ENCODE measurements around the gene PARD3.
"Not testable (repeated sequence)": the region's sequence is repeated elsewhere in the genome, so short reads cannot be mapped to it uniquely, and the experiment has no call there.

Gene PARD3

DNA sequence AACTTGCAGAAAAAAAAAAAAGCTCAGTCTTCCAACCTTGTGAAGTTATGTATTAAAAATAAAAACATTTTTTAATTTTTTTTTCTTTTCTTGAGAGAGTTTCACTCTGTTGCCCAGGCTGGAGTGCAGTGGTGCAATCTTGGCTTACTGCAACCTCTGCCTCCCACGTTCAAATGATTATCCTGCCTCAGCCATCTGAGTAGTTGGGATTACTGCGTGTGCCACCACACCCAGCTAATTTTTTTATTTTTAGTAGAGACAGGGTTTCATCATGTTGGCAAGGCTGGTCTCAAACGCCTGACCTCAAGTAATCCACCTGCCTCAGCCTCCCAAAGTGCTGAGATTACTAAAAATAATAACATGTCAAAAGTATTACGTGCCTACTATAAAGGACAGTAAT, 375.7 kb downstream of the PARD3 start:
- not testable (repeated sequence) for DNase-seq

DNA sequence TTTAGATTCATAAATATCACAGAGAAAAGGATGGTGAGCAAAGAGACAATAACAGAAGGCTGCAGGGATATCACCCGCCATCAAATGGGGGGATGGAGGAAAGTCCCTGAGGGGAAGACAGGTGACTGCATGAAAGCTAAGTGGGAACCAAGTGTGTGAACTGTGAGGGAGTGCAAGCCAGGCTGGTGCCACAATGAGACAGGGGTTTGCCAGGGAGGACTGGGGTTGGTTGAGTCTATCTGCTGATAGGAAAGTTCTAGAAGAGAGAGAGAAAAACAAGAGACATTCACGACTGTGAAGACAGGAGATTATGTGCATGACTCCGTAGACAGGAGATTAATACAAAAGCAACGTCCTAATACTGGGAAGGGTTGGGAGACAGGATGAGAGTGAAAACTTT, 376.4 kb downstream of the PARD3 start:
- DNase-seq, result no peak

DNA sequence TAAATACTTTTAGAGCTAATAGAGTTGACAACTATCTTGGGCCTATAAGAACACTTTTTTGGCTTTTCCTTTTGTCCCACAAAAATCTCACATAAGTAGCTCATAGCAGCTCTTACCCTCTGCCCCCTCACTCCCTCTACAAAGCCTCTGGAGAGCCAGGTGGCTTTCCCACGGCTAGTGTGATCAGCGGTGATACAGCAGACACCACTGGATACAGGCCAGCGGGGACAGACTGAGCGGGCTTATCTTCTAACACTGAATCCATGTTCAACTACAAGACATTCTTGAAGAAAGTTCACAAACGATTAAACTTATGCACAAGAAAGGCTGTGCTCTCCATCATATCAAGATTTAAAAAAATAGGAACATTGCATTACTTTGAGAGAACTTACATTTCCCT, 377.2 kb downstream of the PARD3 start:
- no peak for DNase-seq

DNA sequence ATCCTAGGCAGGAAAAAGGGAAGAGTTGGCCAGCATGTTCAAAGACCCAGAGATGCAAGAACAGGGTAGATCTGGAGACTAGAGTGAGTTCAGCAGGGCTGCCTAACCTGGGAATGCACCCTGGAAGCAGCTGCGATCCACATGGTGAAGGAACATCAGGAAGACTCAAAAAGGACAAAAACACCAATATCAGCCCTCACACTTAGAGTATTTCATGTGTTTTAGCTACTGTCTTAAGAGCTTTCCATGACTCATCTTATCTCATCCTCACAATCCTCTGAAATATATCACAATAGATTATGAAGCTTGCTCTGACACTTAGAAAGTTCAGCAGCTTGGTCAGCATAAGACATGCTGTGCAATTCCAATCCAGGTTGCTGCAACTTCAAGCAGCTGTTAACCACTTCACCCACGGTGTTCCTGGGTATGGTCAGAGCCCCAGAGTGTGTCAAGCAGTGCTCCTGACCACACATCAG, 380.9 kb downstream of the PARD3 start:
- peak; percentile 27 for DNase-seq

DNA sequence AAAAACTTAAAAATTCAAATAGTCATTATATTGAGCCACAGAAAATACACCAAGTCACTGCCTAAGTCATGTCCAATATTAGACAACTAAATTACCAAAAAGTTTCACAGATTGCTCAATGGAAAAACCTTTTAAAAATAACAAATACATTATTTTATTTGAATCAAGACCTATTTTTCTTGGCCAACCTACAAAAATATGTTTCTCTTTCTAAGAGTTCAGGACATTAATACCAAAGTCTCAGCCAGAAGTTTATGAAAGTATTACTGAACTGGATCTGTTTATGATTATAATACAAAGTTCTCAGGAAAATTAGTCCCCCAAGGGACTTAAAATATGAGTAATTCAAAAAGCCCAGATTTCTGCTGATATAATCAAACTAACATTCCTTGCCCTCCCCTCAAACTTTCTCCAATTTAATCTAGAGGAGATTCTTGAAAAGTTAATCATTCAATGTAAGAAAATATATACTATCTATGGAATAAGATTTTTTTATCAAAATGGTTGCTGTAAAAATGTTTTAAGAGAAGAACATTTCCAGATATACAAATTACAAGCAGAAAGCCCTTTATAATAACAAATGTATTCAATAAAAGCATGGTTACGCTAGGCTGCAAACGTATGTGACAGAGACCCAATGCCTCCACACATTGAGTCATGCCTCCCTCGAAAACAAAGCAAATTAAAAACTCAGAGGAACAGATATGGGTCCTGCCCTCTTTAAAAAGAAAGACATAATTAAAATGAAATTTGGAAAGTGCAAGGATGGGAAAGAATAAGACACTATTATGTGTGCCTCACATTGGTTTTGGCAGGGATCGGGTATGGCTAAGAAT, 381.6 kb downstream of the PARD3 start:
- DNase-seq, result no peak

DNA sequence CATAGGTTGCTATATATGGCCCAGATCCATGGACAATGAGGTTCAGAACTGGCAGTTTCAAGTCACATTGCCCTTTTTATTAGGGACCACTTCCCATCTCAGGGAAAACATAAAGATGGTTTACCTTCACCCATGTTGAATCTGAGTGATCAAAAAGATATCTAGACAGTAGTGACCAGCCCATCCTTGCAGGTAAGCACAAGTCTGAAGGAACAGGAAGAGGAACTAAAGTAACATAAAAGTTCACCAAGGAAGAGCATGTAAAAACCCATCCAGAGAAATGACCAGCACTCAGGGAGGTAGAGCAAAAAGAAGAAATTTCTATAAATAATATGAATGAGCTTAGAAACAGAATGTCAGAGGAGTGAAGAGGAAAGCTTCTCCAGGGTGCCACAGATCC, 382.5 kb downstream of the PARD3 start:
- DNase-seq, result no peak

DNA sequence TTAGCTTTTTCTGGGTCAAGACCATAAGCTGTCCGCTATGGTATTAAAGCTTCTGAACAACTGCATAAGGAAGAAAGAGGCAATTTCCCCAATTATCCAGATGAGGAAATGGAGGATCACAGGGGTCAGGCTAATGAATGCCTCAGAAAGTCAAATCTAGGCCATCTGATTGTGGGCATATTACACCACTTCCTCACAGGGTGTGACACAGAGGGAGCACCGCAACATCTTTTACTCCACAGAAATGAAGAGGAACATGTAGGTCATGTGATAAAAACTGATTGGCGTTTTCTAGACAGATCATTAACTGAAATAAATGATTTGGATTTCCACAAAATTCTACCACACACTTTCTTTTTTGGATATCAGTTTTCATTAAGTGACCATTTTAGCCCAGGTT, 384.4 kb downstream of the PARD3 start:
- DNase-seq, result no peak

DNA sequence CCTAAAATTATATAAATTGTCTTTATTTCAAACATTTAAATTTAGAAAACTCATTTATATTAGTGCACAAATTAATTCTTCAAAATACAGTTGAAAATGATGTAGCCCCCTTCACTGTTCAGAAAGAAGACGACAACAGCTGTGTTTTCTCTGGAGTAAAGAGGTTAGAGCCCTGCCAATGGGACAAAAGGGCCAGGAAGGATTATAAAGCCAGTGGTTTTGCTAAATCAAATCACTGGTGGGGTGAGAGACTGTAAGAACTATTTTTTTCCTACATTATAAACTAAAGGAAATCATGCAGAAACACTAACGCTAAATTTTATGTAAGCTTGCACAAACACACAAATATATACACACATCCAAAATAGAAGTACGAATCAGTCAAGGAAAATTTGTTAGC, 386.6 kb downstream of the PARD3 start:
- no peak for DNase-seq

DNA sequence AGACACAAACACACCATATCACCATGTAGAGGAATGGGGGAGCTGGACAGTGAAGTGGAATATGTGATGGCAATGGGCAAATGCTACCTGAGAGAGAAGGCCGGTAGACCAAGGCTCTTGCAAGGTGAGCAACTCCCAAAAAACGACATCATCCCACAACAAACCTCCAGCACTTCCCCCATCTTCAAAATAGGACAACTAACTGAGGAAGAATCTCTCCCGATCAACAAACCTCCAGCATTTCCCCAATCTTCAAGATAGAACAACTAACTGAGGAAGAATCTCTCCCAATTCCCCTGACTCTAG, 387.2 kb downstream of the PARD3 start:
- no peak for DNase-seq

DNA sequence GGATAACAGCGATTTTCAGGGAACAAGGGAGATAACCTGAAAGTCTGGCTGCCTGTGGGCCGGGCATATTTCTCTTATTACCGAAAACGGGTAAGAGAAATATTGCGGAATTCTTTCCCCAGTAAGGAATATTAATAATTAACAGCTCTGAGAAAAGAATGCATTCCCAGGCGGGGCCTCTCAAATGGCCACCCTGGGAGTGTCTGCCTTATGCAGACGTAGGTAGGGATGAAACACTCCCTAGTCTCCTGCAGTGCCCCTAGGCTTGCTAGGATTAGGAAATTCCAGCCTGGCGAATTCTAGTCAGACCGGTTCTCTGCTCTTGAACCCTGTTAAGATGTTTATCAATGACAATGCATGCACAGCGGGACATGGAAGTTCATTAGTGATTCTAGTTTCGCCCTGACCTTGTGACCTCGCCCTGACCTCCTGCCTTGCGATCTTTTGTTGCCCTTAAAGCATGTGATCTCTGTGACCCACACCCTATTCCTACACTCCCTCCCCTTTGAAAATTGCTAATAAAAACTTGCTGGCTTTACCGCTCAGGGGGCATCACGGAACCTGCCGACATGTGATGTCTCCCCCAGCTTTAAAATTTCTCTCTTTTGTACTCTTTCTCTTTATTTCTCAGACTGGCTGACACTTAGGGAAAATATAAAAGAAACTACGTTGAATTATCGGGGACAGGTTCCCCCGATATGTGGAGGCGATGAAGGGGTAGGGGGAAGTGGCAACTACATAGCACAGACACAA, 387.8 kb downstream of the PARD3 start:
- DNase-seq, result not testable (repeated sequence)

DNA sequence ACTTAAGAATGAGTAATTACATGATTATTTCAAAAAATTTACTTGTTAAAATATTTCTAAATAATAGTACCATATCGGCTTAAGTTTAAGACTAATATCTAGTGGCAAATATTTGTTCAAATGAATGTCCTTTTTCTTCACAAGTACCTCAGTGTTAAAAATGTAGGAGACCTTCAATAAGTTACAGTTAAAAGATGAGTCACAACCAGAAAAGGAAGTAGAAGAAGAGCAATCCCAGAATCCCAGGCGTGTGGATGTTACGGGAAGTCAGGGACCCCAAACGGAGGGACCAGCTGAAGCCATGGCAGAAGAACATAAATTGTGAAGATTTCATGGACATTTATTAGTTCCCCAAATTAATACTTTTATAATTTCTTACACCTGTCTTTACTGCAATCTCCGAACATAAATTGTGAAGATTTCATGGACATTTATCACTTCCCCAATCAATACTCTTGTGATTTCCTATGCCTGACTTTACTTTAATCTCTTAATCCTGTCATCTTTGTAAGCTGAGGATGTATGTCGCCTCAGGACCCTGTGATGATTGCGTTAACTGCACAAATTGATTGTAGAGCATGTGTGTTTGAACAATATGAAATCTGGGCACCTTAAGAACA, 388.4 kb downstream of the PARD3 start:
- not testable (repeated sequence) for DNase-seq

DNA sequence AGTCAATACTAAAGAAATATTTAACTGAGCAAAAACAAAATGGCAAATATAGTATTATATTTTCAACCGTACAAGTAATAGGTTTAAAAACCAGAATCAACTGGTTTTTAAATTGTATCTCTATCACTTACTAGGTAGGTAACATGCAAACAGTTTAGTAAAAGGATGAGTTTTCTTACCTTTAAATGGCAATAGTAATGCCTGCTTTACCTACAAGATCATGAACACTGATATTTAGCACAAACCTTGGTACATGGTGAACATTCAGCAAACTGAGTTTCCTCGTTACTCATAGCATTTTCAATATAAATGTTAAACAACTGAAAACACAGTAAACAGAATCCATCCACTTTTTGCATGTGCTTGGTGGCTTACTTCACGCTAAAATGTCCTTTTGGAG, 389.1 kb downstream of the PARD3 start:
- no peak for DNase-seq

DNA sequence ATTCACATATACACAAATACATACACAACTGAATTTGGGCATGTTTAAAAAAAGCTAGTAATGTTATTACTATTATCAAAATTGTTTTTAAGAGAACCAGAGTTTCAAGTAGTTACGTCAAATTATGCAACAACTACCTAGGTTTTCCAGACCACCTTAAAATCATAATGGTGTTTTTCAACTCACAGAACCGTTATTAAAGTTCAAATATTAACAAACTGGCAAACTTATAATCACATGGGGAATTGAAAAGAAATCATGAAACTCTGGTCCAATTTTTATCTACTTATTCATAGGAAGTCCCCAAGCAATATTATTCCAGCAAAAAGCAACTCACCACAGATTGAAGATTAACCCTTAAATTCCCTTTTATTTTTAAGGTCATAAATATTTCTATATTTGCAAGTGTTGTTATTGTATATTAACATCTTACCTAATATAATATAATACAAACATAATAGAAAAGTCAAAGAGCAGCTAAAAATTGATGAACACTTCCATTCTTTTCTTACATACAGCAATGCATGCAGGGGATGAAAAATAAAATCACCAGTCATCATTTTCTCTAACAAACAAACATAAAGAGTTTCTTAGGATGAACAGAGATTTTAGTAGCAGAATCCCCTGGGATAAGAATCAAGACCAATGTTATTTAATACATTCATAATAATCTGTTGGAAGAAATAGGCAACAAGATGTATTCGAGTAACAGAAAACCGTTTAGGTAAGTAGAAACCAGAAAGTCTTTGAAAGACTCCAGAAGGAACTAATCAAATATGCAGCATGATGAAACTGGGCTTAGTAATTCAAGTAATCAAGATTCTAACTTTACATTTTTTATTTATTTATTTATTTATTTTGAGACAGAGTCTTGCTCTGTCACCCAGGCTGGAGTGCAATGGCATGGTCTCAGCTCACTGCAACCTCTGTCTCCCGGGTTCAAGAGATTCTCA, 391.1 kb downstream of the PARD3 start:
- no peak for DNase-seq

DNA sequence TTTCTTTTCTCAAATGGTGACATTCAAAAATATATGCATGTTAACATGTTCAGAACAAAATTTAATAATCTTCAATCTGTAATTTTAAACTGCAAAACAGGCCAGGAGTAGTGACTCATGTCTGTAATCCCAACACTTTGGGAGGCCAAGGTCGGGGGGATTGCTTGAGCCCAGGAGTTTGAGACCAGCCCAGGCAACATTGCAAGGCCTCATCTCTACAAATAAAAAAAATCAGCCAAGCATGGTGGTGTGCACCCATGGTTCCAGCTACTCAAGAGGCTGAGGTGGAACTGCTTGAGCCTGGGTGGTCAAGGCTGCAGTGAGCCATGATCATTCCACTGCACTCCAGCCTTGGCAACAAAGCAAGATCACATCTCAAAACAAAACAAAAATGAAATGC, 394.3 kb downstream of the PARD3 start:
- no peak for DNase-seq

DNA sequence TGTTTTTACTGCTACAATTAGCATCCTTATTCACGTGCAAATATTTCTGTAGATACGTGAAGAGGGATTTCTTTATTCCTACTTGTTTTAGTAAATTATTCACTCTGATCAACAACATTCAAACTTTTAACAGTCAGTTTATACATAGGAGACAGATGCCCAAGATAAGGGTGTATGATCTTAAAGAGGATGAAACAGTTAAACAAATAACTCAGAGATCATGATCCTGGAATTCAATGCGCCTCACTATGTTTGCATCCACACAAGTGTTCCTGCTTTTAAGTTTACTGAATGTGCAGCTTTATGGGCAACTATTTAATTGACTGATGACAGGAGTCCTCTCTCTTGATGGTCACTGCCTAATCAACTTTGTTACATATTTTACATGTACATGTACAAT, 394.8 kb downstream of the PARD3 start:
- DNase-seq, result no peak

DNA sequence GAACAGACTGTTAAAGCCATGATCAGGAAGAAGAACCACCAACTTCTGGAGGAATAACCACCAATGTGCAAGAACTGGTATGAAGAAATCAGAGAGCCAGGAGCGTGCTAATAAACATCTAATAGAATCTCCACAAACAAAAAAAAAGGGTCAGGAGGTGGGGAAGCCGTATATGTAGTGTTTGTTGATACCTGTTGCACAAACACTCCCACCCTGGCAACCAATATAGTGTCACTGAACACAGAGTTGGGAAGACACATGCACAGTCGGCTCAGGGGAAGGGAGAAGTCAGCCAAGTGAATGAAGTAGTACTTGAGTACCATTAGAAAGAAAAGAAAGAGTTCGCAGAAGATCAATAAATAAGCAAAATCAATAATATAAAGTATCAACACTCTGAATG, 400.1 kb downstream of the PARD3 start:
- no peak for DNase-seq

DNA sequence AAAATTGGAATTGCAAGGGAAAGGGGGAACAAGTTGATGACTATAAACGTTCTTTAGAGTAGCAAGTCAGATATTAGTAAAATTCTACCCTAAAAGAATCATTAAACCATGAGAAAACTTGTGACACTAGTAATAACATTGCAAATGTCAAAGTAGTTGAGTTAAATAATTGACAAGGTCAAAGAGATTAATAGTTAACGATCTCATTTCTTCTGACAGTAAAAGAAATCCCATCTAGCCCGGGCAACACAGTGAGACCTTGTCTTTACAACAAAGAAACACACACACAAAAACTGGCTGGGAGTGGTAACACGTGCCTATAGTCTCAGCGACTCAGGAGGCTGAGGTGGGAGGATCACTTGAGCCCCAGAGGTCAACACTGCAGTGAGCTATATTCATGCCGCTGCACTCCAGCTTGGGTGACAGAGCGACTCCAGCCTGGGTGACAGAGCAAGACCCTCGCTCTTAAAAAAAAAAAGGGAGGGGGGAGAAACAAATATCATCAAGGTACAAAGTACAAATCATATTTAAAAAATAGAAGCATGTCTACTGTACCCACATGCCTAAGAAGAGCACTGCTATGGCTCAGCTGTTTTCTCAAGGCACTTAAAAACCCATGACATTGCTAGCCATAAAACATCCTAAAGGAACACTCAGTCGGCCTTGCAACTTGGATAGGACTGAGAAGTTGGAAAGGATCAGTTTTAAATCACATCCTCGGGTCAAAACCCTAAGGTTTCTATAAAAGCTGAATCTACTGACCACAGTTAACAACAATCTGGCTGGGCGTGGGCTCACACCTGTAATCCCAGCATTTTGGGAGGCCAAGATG, 401.1 kb downstream of the PARD3 start:
- DNase-seq, result no peak

DNA sequence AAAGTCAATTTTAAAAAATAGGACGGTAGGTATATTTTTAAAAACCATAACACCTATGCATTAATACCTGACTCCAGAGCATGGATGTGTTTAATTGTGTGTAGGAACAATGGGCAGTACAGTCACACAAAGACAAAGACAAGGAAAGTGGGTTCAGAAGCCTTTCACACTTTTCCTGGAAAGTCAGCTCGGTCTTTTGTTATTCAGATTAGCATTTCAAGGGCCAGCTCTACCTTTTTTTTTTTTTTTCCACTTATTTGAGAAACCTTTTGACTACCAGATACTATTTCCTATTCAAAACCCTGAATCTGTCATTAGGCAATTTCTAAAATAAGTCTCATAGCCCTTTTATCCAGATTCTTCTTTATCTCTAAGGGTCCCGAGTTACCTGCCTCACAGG, 401.9 kb downstream of the PARD3 start:
- no peak for DNase-seq

DNA sequence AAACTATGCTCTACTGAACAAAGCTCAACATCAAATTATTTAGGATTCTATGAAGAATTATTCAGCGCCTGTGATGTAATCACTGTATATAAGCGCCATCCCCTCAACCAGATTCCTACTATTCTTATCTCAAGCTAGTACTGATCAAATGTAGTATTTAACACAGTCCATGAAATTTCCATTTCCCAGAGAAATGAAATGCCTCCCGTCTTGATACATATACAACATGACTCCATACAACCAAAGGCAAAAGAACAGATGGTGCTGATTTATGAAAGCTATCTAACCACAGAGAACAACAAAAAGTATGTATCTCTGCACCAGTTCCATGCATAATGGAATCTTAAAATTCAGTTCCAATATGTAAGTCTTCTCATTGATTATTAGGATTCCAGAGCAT, 406.1 kb downstream of the PARD3 start:
- no peak for DNase-seq

DNA sequence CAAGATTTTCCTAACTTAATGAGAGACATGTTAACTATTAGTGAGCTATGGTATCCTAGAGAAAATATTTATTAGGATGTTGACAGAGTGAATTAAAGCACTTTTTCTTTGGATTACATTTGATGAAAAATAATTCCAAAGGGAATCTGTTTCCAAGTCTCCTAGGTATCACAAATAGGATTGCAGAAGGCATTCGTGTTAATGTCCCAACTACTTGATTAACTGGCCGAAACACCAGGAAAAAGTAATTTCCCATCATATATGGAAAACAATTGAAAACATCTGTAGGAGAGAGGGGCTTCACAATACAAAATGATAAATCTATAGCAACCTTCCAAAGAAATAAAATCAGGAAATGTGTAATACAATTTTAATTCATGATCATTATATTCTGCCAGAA, 406.7 kb downstream of the PARD3 start:
- no peak for DNase-seq

DNA sequence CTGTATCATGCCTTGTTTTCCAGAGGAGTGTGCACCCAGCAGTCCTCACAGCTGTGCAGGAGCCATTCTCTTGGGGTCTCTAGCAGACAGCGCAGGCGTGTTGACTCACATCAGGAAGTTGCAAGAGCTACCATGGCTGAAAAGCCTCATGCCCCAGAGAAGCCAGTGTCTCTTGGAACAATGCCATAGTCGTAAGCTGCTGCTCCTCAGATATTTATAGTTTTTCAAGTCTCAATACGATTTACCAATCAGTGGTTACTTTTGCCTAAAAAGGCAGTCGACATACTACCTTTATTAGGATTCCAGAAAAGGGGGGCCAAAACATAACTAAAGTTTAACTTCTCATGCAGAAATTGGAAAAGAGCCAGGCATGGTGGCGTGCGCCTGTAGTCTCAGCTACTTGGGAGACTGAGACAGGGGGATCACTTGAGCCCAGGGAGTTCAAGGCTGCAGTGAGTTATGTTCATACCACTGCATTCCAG, 407.7 kb downstream of the PARD3 start:
- DNase-seq, result peak; percentile 36

All from femur (tissue), 1 donor.